A673 (cell line): Measurements from ENCODE around the gene RAB15. TPM values are rescaled to one million over a fixed set of nuclear protein-coding genes. Genes with fewer than 3 reads are reported as not detected.

Source experiments
- BruUV-seq: library from RNA; stranded (reverse); fragments of 400-500 nt; replicated peaks from 2 replicates; lab custom pipeline; 2021; lab: Mats Ljungman, UMichigan
- CTCF ChIA-PET: fragments of 300-600 bp; sonication (Branson Sonifier 250); formaldehyde crosslinking; loops from one replicate; lab custom pipeline; 2022; ENCODE audit warnings: antibody characterized with exemption; lab: Charles Lee
- POLR2A ChIA-PET: fragments of 300-600 bp; sonication (Branson Sonifier 250); formaldehyde crosslinking; loops from one replicate; lab custom pipeline; 2022; ENCODE audit warnings: antibody characterized with exemption; ENCODE audit not compliant: low non-redundant PET; lab: Charles Lee
- DNase-seq: peaks from one replicate; pipeline ENCODE4 v3.0.0-alpha.2; 2015; ENCODE audit warnings: low spot score
- H3K27ac ChIP-seq: fragments of 200-600 bp; sonication (generic); 2 replicates; pipeline ENCODE4 v1.5.1; 2016; ENCODE audit warnings: mixed run types, low read depth, mild to moderate bottlenecking, mixed read lengths, antibody characterized with exemption, low read length; ENCODE audit not compliant: poor library complexity, severe bottlenecking
- H3K27me3 ChIP-seq: fragments of 200-600 bp; sonication (generic); replicated peaks from 2 replicates; pipeline ENCODE4 v1.6.1; 2017; ENCODE audit warnings: mixed run types, low read depth, mild to moderate bottlenecking, mixed read lengths, antibody characterized with exemption, low read length; ENCODE audit not compliant: insufficient read depth, poor library complexity
- H3K36me3 ChIP-seq: fragments of 200-600 bp; sonication (generic); 2 replicates; pipeline ENCODE4 v1.6.1; 2016; ENCODE audit warnings: mixed run types, mild to moderate bottlenecking, mixed read lengths, antibody characterized with exemption, low read length; ENCODE audit not compliant: insufficient read depth, poor library complexity, severe bottlenecking
- H3K4me1 ChIP-seq: fragments of 200-600 bp; sonication (generic); 2 replicates; pipeline ENCODE4 v1.6.1; 2017; ENCODE audit warnings: mixed run types, mild to moderate bottlenecking, mixed read lengths, antibody characterized with exemption, low read length; ENCODE audit not compliant: insufficient read depth, poor library complexity, severe bottlenecking
- H3K4me3 ChIP-seq: fragments of 200-600 bp; sonication (generic); 2 replicates; pipeline ENCODE4 v1.5.1; 2016; ENCODE audit warnings: low read depth, mixed run types, mild to moderate bottlenecking, mixed read lengths, low read length; ENCODE audit not compliant: poor library complexity, severe bottlenecking
- H3K9me3 ChIP-seq: fragments of 200-600 bp; sonication (generic); 2 replicates; pipeline ENCODE4 v1.6.1; 2016; ENCODE audit warnings: mixed run types, low read depth, mild to moderate bottlenecking, mixed read lengths, antibody characterized with exemption, low read length; ENCODE audit not compliant: poor library complexity, severe bottlenecking
- EZH2 ChIP-seq: fragments of 200-600 bp; sonication (generic); IDR thresholded peaks from 2 replicates; pipeline ENCODE4 v1.6.1; 2017; ENCODE audit warnings: borderline replicate concordance, low read depth, mild to moderate bottlenecking, mixed read lengths, antibody characterized with exemption, low read length; ENCODE audit not compliant: poor library complexity, severe bottlenecking
- intact Hi-C: fragments of 100-400 bp; cut with micrococcal nuclease; formaldehyde crosslinking; loops from one replicate; pipeline ENCODE4 v1.10.0; 2022; ENCODE audit not compliant: unreplicated experiment
- total RNA-seq: library from RNA; stranded (reverse); gene quantifications from 2 replicates; pipeline ENCODE4 v1.2.3, GENCODE V29; 2021
- TF ChIP-seq, protein P1 (sequence below): fragments of 300-800, 200-600 bp; sonication (generic); conservative IDR thresholded peaks from 2 replicates; pipeline ENCODE4 v1.5.1; 2017; ENCODE audit warnings: low read depth, mild to moderate bottlenecking, antibody characterized with exemption, low read length, moderate library complexity, mixed read lengths

Gene RAB15
- total RNA-seq, 1 experiment from 2014 or later: 23.6 TPM

DNA sequence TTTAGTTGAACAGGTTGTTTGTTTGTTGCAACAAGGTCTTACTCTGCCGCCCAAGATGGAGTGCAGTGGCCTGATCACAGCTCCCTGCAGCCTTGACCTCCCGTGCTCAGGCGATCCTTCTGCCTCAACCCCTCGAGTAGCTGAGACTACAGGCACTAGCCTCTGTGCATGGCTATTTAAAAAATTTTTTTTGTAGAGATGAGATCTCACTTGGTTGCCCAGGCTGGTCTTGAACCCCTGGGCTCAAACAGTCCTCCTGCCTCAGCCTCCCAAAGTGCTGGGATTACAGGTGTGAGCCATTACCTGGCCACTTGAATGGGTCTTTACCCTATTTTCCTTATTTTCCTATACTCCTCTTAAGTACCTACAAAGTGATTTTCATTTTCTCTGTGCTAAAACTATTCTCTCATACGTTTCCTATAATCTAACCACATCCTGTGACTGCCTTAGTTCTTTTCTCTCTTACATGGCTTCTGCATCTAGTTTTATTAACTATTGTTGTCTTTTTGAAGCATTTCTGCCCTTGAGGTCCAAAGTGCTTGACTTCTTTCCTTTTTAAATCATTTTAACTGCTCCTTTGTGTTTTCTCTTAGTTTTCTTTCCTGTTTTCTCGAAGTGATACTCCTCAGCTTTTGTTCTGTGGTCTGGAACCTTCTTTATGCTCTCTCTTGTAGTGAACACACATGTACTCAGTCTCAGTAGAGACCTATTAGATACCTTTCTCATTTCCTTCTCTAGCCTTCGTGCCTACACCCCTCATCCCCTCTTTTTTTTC, 43.7 kb downstream of the RAB15 start:
- no peaks in the 10 kb centered on the region for H3K9me3 ChIP-seq
- H3K4me1 ChIP-seq: peaks cover 9% of the 10 kb centered on the region
- peaks cover 44% of the 10 kb centered on the region for H3K36me3 ChIP-seq
- H3K27ac ChIP-seq: no peak overlapping the region
- BruUV-seq: no TSS peak
- intact Hi-C loops: no loop called here
- no peak for DNase-seq
- POLR2A ChIA-PET: no interaction called here
- no peaks in the 10 kb centered on the region for H3K27me3 ChIP-seq
- TF ChIP-seq, protein P1, sequence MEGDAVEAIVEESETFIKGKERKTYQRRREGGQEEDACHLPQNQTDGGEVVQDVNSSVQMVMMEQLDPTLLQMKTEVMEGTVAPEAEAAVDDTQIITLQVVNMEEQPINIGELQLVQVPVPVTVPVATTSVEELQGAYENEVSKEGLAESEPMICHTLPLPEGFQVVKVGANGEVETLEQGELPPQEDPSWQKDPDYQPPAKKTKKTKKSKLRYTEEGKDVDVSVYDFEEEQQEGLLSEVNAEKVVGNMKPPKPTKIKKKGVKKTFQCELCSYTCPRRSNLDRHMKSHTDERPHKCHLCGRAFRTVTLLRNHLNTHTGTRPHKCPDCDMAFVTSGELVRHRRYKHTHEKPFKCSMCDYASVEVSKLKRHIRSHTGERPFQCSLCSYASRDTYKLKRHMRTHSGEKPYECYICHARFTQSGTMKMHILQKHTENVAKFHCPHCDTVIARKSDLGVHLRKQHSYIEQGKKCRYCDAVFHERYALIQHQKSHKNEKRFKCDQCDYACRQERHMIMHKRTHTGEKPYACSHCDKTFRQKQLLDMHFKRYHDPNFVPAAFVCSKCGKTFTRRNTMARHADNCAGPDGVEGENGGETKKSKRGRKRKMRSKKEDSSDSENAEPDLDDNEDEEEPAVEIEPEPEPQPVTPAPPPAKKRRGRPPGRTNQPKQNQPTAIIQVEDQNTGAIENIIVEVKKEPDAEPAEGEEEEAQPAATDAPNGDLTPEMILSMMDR: no peak
- CTCF ChIA-PET: no interaction called here
- no peak overlapping the region for H3K4me3 ChIP-seq

DNA sequence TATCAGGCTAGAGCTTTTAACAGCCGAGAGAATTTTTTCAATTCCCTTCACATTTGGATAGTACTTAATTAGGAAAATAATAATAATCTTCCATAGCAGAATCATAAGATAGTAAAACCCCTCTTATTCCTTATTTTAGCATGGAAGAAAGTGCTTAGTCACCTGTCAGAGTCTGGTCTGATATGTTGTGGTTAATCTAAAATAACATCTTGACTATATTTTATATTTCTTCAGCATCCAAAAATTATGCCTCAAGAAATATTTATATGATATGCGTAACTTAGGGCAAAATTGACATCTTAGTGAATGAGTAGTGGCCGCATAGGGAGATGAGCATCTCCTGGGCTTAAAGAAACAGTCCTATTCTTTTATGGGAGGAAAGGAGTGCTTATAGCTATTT, 45.1 kb downstream of the RAB15 start:
- POLR2A ChIA-PET: interaction anchor here (0.5 kb wide), 1 partner anchor 9 kb away, joined by 14 read pairs; no protein-coding TSS in a partner anchor
- intact Hi-C loops: no loop called here

DNA sequence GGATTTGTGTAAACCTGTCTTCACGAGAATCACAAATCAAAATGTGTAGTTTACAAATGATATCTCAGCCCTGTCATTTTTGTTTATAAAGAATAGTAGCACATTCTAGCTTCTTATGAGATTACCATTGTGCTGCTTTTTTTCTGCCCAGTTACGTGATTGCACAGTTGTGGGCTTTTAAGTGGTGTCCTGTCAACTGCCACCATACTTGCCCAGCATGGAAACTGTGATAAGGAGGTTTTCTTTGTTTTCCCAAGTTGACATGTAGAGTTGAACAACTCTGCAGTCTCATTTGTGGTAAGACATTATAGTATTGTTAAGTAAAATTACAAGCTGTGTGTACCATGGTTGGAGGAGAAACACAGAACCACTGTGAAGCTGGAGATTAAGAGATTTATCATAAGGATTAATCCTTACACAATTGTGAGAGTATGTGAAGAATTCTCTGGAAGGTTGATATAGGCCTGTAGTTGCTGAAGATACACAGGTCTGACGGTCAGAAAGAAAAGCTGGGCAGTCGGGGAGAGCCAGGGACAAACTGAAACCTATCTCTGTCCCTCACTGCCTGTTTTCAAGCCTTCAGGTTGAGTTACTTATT, 45.6 kb downstream of the RAB15 start:
- no peak overlapping the region for H3K27ac ChIP-seq
- TF ChIP-seq, protein P1: no peak
- TF ChIP-seq EZH2: no peak
- ChIA-PET CTCF (no interaction called here), POLR2A (interaction anchor here (0.5 kb wide), 1 partner anchor 10 kb away, joined by 14 read pairs; no protein-coding TSS in a partner anchor)
- BruUV-seq: no TSS peak
- peaks cover 9% of the 10 kb centered on the region for H3K4me1 ChIP-seq
- intact Hi-C loops: no loop called here
- H3K36me3 ChIP-seq: peaks cover 44% of the 10 kb centered on the region
- H3K27me3 ChIP-seq: no peaks in the 10 kb centered on the region
- no peaks in the 10 kb centered on the region for H3K9me3 ChIP-seq
- DNase-seq: no peak
- H3K4me3 ChIP-seq: no peak overlapping the region

More for the DNA sequence above, 45.1 kb downstream of the RAB15 start:
- no peak for TF ChIP-seq EZH2
- TF ChIP-seq, protein P1: no peak
- CTCF ChIA-PET: no interaction called here
- H3K27me3 ChIP-seq: no peaks in the 10 kb centered on the region
- H3K4me3 ChIP-seq: no peak overlapping the region
- H3K36me3 ChIP-seq: peaks cover 44% of the 10 kb centered on the region
- no peaks in the 10 kb centered on the region for H3K9me3 ChIP-seq
- no peak for DNase-seq
- peaks cover 9% of the 10 kb centered on the region for H3K4me1 ChIP-seq
- BruUV-seq: no TSS peak
- no peak overlapping the region for H3K27ac ChIP-seq
